OCI-LY7 (cell line): ENCODE results near the gene ALKAL2. TPM values are rescaled to one million over a fixed set of nuclear protein-coding genes. Genes with fewer than 3 reads are reported as not detected.

Experiments
- BruUV-seq: library from RNA; stranded (reverse); fragments of 400-500 nt; replicated peaks from 2 replicates; lab custom pipeline; 2021; lab: Mats Ljungman, UMichigan
- CTCF ChIA-PET: fragments of 300-600 bp; sonication (Branson Sonifier 250); formaldehyde crosslinking; loops from one replicate; lab custom pipeline; 2022; ENCODE audit warnings: antibody characterized with exemption; ENCODE audit not compliant: unreplicated experiment; lab: Charles Lee
- POLR2A ChIA-PET: fragments of 300-600 bp; sonication (Branson Sonifier 250); formaldehyde crosslinking; loops from one replicate; lab custom pipeline; 2022; ENCODE audit warnings: antibody characterized with exemption; lab: Charles Lee
- DNase-seq: peaks from one replicate; pipeline ENCODE4 v3.0.0-alpha.2; 2015; ENCODE audit warnings: low spot score
- H2AFZ ChIP-seq: fragments of 200-600 bp; sonication (generic), shearing (Covaris generic); 2 replicates; pipeline ENCODE4 v1.6.1; 2014; ENCODE audit warnings: mild to moderate bottlenecking, antibody characterized with exemption, low read length, moderate library complexity
- H3K27ac ChIP-seq: fragments of 200-600 bp; sonication (generic); 2 replicates; pipeline ENCODE4 v1.5.1; 2014; ENCODE audit warnings: mixed run types, low read depth, mild to moderate bottlenecking, moderate library complexity, low read length, inconsistent platforms; ENCODE audit not compliant: poor library complexity, severe bottlenecking
- H3K36me3 ChIP-seq: fragments of 200-600 bp; sonication (generic); 2 replicates; pipeline ENCODE4 v1.6.1; 2014; ENCODE audit warnings: mild to moderate bottlenecking, antibody characterized with exemption, low read length, moderate library complexity, mixed read lengths; ENCODE audit not compliant: insufficient read depth
- H3K4me1 ChIP-seq: fragments of 200-600 bp; sonication (generic); 2 replicates; pipeline ENCODE4 v1.5.1; 2014; ENCODE audit warnings: mild to moderate bottlenecking, low read length; ENCODE audit not compliant: insufficient read depth, poor library complexity, severe bottlenecking
- H3K4me2 ChIP-seq: fragments of 200-600 bp; sonication (generic); 2 replicates; pipeline ENCODE4 v1.6.1; 2014; ENCODE audit warnings: mild to moderate bottlenecking, low read length
- H3K4me3 ChIP-seq: fragments of 200-600 bp; sonication (generic); 2 replicates; pipeline ENCODE4 v1.5.1; 2014; ENCODE audit warnings: mild to moderate bottlenecking, low read depth, low read length; ENCODE audit not compliant: poor library complexity, severe bottlenecking
- H3K79me2 ChIP-seq: fragments of 200-600 bp; sonication (generic); 2 replicates; pipeline ENCODE4 v1.6.1; 2016; ENCODE audit warnings: low read depth, mild to moderate bottlenecking, low read length, moderate library complexity, mixed read lengths; ENCODE audit not compliant: insufficient read depth
- H3K9me2 ChIP-seq: fragments of 200-600 bp; sonication (generic); 2 replicates; pipeline ENCODE4 v1.6.1; 2016; ENCODE audit warnings: mild to moderate bottlenecking, low read length, mixed read lengths; ENCODE audit not compliant: insufficient read depth
- H3K9me3 ChIP-seq: fragments of 200-600 bp; sonication (generic); 2 replicates; pipeline ENCODE4 v1.6.1; 2014; ENCODE audit warnings: mild to moderate bottlenecking, mixed run types, low read length, mixed read lengths
- H4K20me1 ChIP-seq: fragments of 200-600 bp; sonication (generic); 2 replicates; pipeline ENCODE4 v1.6.1; 2014; ENCODE audit warnings: mild to moderate bottlenecking, antibody characterized with exemption, low read length, moderate library complexity, mixed read lengths; ENCODE audit not compliant: insufficient read depth
- CTCF ChIP-seq: fragments of 200-600 bp; sonication (generic); conservative IDR thresholded peaks from 2 replicates; pipeline ENCODE4 v1.5.1; 2014; ENCODE audit warnings: mild to moderate bottlenecking, antibody characterized with exemption, low read length, moderate library complexity, mixed read lengths
- EZH2phosphoT487 ChIP-seq: fragments of 200-600 bp; sonication (generic); IDR thresholded peaks from 2 replicates; pipeline ENCODE4 v1.6.1; 2018; ENCODE audit warnings: low read depth, borderline replicate concordance, mild to moderate bottlenecking, mixed run types, antibody characterized with exemption, low read length, moderate library complexity, mixed read lengths
- intact Hi-C: fragments of 100-400 bp; cut with micrococcal nuclease; formaldehyde crosslinking; loops from one replicate; pipeline ENCODE4 v1.10.0; 2022; ENCODE audit not compliant: unreplicated experiment
- total RNA-seq, 2 experiments: library from RNA; depleted of rRNA in 1 of 2; stranded (reverse); fragments of >200 nt in 1 of 2; shearing (Covaris generic) in 1 of 2; gene quantifications; 2 replicates each; pipeline ENCODE4 v1.2.3, GENCODE V29; 2014 to 2022

The ALKAL2 gene
- total RNA-seq, 2 experiments from 2014 or later: not detected

- H4K20me1 ChIP-seq: no peaks in the 10 kb centered on the region
- ChIA-PET POLR2A (interaction anchor here (0.6 to 0.7 kb wide), 2 partner anchors 33 to 51 kb away, joined by 3 read pairs; no protein-coding TSS in a partner anchor), CTCF (no interaction called here)
- no peak for TF ChIP-seq CTCF
- no peak for TF ChIP-seq EZH2phosphoT487
- H2AFZ ChIP-seq: no peak overlapping the region
- BruUV-seq: no TSS peak
- intact Hi-C loops: no loop called here
- H3K4me2 ChIP-seq: no peak overlapping the region
- no peaks in the 10 kb centered on the region for H3K36me3 ChIP-seq
- no peak overlapping the region for H3K27ac ChIP-seq
- no peaks in the 10 kb centered on the region for H3K4me1 ChIP-seq
- DNase-seq: no peak
- H3K9me3 ChIP-seq: no peaks in the 10 kb centered on the region
- no peak overlapping the region for H3K4me3 ChIP-seq
- no peaks in the 10 kb centered on the region for H3K9me2 ChIP-seq
- no peaks in the 10 kb centered on the region for H3K79me2 ChIP-seq
These were observed 2.3 kb upstream of the ALKAL2 start for GRCh38 chr2:290090-290722.

- no peak overlapping the region for H3K4me3 ChIP-seq
- no peak for DNase-seq
These were observed 1.6 kb upstream of the ALKAL2 start for GRCh38 chr2:289362-290089.

More at GRCh38 chr2:289362-290089, 1.6 kb upstream of the ALKAL2 start:
- H4K20me1 ChIP-seq: no peaks in the 10 kb centered on the region
- no peaks in the 10 kb centered on the region for H3K9me2 ChIP-seq
- H2AFZ ChIP-seq: no peak overlapping the region
- ChIA-PET POLR2A (interaction anchor here (0.6 kb wide), 2 partner anchors 10 to 51 kb away, joined by 3 to 4 read pairs; no protein-coding TSS in a partner anchor), CTCF (no interaction called here)
- H3K27ac ChIP-seq: no peak overlapping the region
- TF ChIP-seq EZH2phosphoT487 (no peak), CTCF (no peak)
- no peak overlapping the region for H3K4me2 ChIP-seq
- intact Hi-C loops: no loop called here
- H3K79me2 ChIP-seq: no peaks in the 10 kb centered on the region
- no peaks in the 10 kb centered on the region for H3K4me1 ChIP-seq
- BruUV-seq: no TSS peak
- no peaks in the 10 kb centered on the region for H3K36me3 ChIP-seq
- H3K9me3 ChIP-seq: no peaks in the 10 kb centered on the region
